ENCODE measurements around the gene TNFRSF13B. TPM values are rescaled to one million over a fixed set of nuclear protein-coding genes. Genes with fewer than 3 reads are reported as not detected.
A peak's percentile ranks its signal among the peaks of the same experiment; 100 is the strongest.

Gene TNFRSF13B
- total RNA-seq, 1 experiment from 2014 or later, result not detected

GRCh38 chr17:16923097-16923903, 48.6 kb downstream of the TNFRSF13B start:
- intact Hi-C loops (cut with micrococcal nuclease), result loop anchor here (5.0 kb wide), 1 partner anchor 69 kb away; no protein-coding TSS in a partner anchor
- CTCF ChIA-PET, result no interaction called here
- no peaks in the 10 kb centered on the region for H3K9me3 ChIP-seq (ENCODE audit: control insufficient read depth in 1 of 2, insufficient read depth in 1 of 2, low read depth in 1 of 2, low read length in 2 of 2)
- no peaks in the 10 kb centered on the region for H3K9me2 ChIP-seq (ENCODE audit: insufficient read depth)
- no peak overlapping the region for H3K4me3 ChIP-seq (replicated peaks in 1 of 2; ENCODE audit: low read depth in 1 of 2, low read length in 2 of 2)
- BruUV-seq (replicated peaks), result no TSS peak
- RAD21 ChIA-PET (ENCODE audit: low non-redundant PET in 1 of 2, low total read pairs in 2 of 2, uncharacterized antibody in 2 of 2, unreplicated experiment in 2 of 2), result no interaction called here
- no peaks in the 10 kb centered on the region for H3K79me2 ChIP-seq (ENCODE audit: insufficient read depth, low read length)
- no peaks in the 10 kb centered on the region for H3K27me3 ChIP-seq (ENCODE audit: insufficient read depth, low read length)
- no peaks in the 10 kb centered on the region for H3K36me3 ChIP-seq (ENCODE audit: control insufficient read depth in 1 of 2, insufficient read depth in 2 of 2, low read length in 2 of 2)
- no peak overlapping the region for H2AFZ ChIP-seq (ENCODE audit: low read depth, low read length, poor library complexity, severe bottlenecking)
- no peak overlapping the region for H3K27ac ChIP-seq (ENCODE audit: low read depth, low read length)
- ATAC-seq (no peak), DNase-seq (ENCODE audit: low read depth, low spot score) (no peak)
- TF ChIP-seq ZFX (IDR thresholded peaks at IDR 0.05), result no peak
- no peak for TF ChIP-seq EGR1 (IDR thresholded peaks at IDR 0.05; ENCODE audit: low read depth)
- no peak for TF ChIP-seq CEBPB (IDR thresholded peaks at IDR 0.05; ENCODE audit: low read depth)
- TF ChIP-seq SRF (IDR thresholded peaks at IDR 0.05; ENCODE audit: low read depth), result no peak
- TF ChIP-seq RAD21 (IDR thresholded peaks at IDR 0.05; ENCODE audit: low read depth), result no peak
- no peak for TF ChIP-seq POLR2AphosphoS5 (IDR thresholded peaks at IDR 0.05; ENCODE audit: low read depth, low read length)
- no peak for TF ChIP-seq CBX3 (IDR thresholded peaks at IDR 0.05; ENCODE audit: low read depth)
- TF ChIP-seq MAX (IDR thresholded peaks at IDR 0.05), result no peak
- H3K9ac ChIP-seq (ENCODE audit: low read length), result no peak overlapping the region
- POLR2A ChIA-PET, result no interaction called here
- no peak overlapping the region for H3K4me2 ChIP-seq (ENCODE audit: low read length)
- no peaks in the 10 kb centered on the region for H3K4me1 ChIP-seq (ENCODE audit: control insufficient read depth in 1 of 2, insufficient read depth in 2 of 2, low read length in 2 of 2)
- no peaks in the 10 kb centered on the region for H4K20me1 ChIP-seq (ENCODE audit: insufficient read depth)

DNA sequence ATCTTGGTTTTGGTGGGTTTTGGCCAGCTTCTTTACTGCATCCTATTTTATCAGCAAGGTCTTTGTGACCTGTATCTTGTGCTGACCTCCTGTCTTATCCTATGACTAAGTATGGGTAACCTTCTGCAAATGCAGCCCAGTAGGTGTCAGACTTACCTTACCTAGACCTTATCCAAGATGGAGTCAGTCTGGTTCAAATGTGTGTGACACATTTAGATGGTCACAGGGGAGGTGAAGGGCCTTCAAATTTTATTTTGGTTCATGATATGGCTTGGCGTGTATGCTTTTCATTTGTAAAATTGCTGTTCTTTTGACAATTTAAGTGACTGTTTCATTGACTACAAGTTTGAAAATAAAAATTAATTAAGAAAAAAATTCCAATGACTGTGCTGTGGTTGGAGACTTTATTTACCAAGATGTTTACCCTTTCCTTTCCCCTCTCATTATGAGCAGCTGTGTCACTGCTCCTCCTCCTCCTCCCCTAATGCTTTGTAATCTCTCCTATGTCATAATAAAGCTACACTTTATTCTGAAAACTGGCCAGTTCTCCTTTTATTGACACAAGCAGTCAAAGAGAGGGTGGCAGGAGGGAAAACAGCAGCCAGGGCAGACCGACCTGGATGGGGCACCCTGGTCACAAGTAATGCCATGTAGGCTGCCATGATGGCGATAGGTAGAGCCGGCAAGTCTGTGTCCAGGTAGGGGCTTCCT, 49.4 kb downstream of the TNFRSF13B start:
- RAD21 ChIA-PET (ENCODE audit: low non-redundant PET in 1 of 2, low total read pairs in 2 of 2, uncharacterized antibody in 2 of 2, unreplicated experiment in 2 of 2), result no interaction called here
- H3K9me2 ChIP-seq (ENCODE audit: insufficient read depth), result no peaks in the 10 kb centered on the region
- DNase-seq (ENCODE audit: low read depth, low spot score), result no peak
- BruUV-seq (replicated peaks), result no TSS peak
- CTCF ChIA-PET, result no interaction called here
- ATAC-seq, result peak; percentile 51; the same call in 1 of the 2 replicates
- H3K9ac ChIP-seq (ENCODE audit: low read length), result no peak overlapping the region
- no peak for TF ChIP-seq CEBPB (IDR thresholded peaks at IDR 0.05; ENCODE audit: low read depth)
- peak; percentile 13 for TF ChIP-seq YY1 (IDR thresholded peaks at IDR 0.05; ENCODE audit: extremely low read depth, insufficient replicate concordance, low read depth, low read length)
- no peak for TF ChIP-seq FOSL1 (IDR thresholded peaks at IDR 0.05; ENCODE audit: low read depth)
- TF ChIP-seq RAD21 (IDR thresholded peaks at IDR 0.05; ENCODE audit: low read depth), result peak; percentile 54; the same call in 1 of the 2 replicates
- no peak for TF ChIP-seq CBX3 (IDR thresholded peaks at IDR 0.05; ENCODE audit: low read depth)
- peak in 2 of 3 experiments; percentile 30; a peak in 2 of 6 replicates for TF ChIP-seq CTCF (IDR thresholded peaks at IDR 0.05 in 2 of 3, conservative IDR thresholded peaks at IDR 0.05 in 1 of 3; ENCODE audit: borderline replicate concordance in 1 of 3, insufficient read depth in 1 of 3, low read depth in 2 of 3, low read length in 2 of 3)
- H2AFZ ChIP-seq (ENCODE audit: low read depth, low read length, poor library complexity, severe bottlenecking), result no peak overlapping the region
- POLR2A ChIA-PET, result no interaction called here
- no peak overlapping the region for H3K4me3 ChIP-seq (replicated peaks in 1 of 2; ENCODE audit: low read depth in 1 of 2, low read length in 2 of 2)
- no peaks in the 10 kb centered on the region for H4K20me1 ChIP-seq (ENCODE audit: insufficient read depth)
- H3K4me1 ChIP-seq (ENCODE audit: control insufficient read depth in 1 of 2, insufficient read depth in 2 of 2, low read length in 2 of 2), result no peaks in the 10 kb centered on the region
- intact Hi-C loops (cut with micrococcal nuclease), result loop anchor here (5.0 kb wide), 1 partner anchor 70 kb away; no protein-coding TSS in a partner anchor
- H3K27me3 ChIP-seq (ENCODE audit: insufficient read depth, low read length), result no peaks in the 10 kb centered on the region
- H3K36me3 ChIP-seq (ENCODE audit: control insufficient read depth in 1 of 2, insufficient read depth in 2 of 2, low read length in 2 of 2), result no peaks in the 10 kb centered on the region
- H3K4me2 ChIP-seq (ENCODE audit: low read length), result no peak overlapping the region
- H3K79me2 ChIP-seq (ENCODE audit: insufficient read depth, low read length), result no peaks in the 10 kb centered on the region
- H3K27ac ChIP-seq (ENCODE audit: low read depth, low read length), result no peak overlapping the region
- no peaks in the 10 kb centered on the region for H3K9me3 ChIP-seq (ENCODE audit: control insufficient read depth in 1 of 2, insufficient read depth in 1 of 2, low read depth in 1 of 2, low read length in 2 of 2)
